Measurements from ENCODE around the gene SDHAF2.

DNA sequence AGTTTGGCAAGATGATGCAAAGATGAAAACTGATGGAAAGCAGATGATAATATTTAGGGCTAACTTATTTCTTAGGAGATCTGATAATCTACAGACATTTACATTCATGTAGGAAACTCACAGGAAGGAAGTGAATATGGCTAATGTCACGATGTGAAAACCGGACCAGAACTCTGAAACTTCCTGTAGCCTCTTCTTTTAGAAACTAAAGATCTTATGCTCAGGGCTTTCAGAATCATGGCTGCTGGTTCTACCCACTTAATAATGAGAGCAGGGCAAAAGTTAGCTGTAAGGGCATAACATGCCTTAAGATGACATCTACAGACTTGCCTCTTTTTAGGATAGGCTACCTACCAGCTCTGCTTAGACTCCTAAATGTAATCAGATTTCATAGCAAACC, 15.4 kb upstream of the SDHAF2 start:
- TF ChIP-seq EZH2phosphoT487 (conservative IDR thresholded peaks at IDR 0.05; ENCODE audit: low read length): no peak
- TF ChIP-seq, protein P1, sequence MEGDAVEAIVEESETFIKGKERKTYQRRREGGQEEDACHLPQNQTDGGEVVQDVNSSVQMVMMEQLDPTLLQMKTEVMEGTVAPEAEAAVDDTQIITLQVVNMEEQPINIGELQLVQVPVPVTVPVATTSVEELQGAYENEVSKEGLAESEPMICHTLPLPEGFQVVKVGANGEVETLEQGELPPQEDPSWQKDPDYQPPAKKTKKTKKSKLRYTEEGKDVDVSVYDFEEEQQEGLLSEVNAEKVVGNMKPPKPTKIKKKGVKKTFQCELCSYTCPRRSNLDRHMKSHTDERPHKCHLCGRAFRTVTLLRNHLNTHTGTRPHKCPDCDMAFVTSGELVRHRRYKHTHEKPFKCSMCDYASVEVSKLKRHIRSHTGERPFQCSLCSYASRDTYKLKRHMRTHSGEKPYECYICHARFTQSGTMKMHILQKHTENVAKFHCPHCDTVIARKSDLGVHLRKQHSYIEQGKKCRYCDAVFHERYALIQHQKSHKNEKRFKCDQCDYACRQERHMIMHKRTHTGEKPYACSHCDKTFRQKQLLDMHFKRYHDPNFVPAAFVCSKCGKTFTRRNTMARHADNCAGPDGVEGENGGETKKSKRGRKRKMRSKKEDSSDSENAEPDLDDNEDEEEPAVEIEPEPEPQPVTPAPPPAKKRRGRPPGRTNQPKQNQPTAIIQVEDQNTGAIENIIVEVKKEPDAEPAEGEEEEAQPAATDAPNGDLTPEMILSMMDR (IDR thresholded peaks at IDR 0.05; ENCODE audit: insufficient read depth, low read length, poor library complexity, severe bottlenecking): no peak
